ENCODE measurements around the gene TSFM. TPM values are rescaled to one million over a fixed set of nuclear protein-coding genes. Genes with fewer than 3 reads are reported as not detected.

The TSFM gene
- total and polyA plus RNA-seq, 2 of the 13 experiments (the other 11 are each of a cell fraction or from before 2014, with no cell fraction given): 29.8 to 68.3 TPM

DNA sequence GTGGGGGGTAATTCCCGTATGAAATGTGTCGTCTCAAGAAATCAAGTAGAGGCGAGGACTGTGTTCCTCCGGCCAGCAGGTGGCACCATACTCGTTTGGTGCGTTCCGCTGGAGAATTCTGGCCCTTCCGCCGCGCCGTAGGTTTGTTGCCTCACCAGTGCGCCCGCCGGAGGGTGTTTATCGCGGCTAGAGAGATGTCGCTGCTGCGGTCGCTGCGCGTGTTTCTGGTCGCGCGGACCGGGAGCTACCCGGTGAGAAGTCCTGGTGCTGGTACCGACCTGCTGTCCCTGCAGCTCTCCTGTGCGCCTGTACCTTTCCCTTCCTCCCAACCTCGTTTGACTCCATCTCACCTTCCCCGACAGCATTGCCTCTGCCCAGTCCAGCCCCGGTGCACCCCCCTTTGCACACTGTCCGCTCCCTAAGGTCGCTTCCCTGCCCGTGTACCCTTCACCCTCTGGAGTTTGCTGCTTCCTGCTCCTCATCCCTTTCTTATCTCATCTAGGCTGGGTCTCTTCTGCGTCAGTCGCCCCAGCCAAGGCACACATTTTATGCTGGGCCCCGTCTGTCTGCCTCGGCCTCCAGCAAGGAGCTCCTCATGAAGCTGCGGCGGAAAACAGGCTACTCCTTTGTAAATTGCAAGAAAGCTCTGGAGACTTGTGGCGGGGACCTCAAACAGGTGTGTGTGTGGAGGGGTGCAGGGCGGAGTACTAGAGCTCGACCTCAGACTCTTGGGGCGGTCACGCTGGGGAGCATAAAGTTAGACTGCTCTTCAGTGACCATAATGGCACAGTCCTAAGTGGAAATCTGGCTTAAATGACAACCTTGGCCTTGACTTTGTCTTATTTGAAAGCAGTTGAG, at the start of gene TSFM (continued):
- TF ChIP-seq, protein P1, sequence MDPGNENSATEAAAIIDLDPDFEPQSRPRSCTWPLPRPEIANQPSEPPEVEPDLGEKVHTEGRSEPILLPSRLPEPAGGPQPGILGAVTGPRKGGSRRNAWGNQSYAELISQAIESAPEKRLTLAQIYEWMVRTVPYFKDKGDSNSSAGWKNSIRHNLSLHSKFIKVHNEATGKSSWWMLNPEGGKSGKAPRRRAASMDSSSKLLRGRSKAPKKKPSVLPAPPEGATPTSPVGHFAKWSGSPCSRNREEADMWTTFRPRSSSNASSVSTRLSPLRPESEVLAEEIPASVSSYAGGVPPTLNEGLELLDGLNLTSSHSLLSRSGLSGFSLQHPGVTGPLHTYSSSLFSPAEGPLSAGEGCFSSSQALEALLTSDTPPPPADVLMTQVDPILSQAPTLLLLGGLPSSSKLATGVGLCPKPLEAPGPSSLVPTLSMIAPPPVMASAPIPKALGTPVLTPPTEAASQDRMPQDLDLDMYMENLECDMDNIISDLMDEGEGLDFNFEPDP (CRISPR knock-in tag; conservative IDR thresholded peaks at IDR 0.05): no peak
- no peak for TF ChIP-seq ZFP41 (CRISPR knock-in tag; IDR thresholded peaks at IDR 0.05; ENCODE audit: borderline replicate concordance)
- TF ChIP-seq ZBTB3 (CRISPR knock-in tag; IDR thresholded peaks at IDR 0.05; ENCODE audit: borderline replicate concordance, low read depth): no peak
- no peak for TF ChIP-seq EZH2 (conservative IDR thresholded peaks at IDR 0.05; ENCODE audit: low read depth, low read length)
- TF ChIP-seq ZBTB2 (CRISPR knock-in tag; IDR thresholded peaks at IDR 0.05; ENCODE audit: low read depth): no peak
- peak; percentile 83 for TF ChIP-seq MED1 (CRISPR knock-in tag; IDR thresholded peaks at IDR 0.05)
- TF ChIP-seq ZNF501 (CRISPR knock-in tag; IDR thresholded peaks at IDR 0.05): peak; percentile 67
- TF ChIP-seq NFE2L2 (IDR thresholded peaks at IDR 0.05; ENCODE audit: low read length): no peak
- TF ChIP-seq ZIK1 (CRISPR knock-in tag; IDR thresholded peaks at IDR 0.05; ENCODE audit: borderline replicate concordance, low read depth): no peak
- TF ChIP-seq ZFP91 (CRISPR knock-in tag; IDR thresholded peaks at IDR 0.05; ENCODE audit: borderline replicate concordance): peak; percentile 98
- peak; percentile 70; the same call in 1 of the 2 replicates for TF ChIP-seq RFXANK (CRISPR knock-in tag; IDR thresholded peaks at IDR 0.05)
- TF ChIP-seq ZNF710 (CRISPR knock-in tag; IDR thresholded peaks at IDR 0.05; ENCODE audit: borderline replicate concordance): peak; percentile 64
- peak; percentile 35; the same call in 1 of the 2 replicates for TF ChIP-seq PAXIP1 (CRISPR knock-in tag; conservative IDR thresholded peaks at IDR 0.05)
- TF ChIP-seq, protein P2, sequence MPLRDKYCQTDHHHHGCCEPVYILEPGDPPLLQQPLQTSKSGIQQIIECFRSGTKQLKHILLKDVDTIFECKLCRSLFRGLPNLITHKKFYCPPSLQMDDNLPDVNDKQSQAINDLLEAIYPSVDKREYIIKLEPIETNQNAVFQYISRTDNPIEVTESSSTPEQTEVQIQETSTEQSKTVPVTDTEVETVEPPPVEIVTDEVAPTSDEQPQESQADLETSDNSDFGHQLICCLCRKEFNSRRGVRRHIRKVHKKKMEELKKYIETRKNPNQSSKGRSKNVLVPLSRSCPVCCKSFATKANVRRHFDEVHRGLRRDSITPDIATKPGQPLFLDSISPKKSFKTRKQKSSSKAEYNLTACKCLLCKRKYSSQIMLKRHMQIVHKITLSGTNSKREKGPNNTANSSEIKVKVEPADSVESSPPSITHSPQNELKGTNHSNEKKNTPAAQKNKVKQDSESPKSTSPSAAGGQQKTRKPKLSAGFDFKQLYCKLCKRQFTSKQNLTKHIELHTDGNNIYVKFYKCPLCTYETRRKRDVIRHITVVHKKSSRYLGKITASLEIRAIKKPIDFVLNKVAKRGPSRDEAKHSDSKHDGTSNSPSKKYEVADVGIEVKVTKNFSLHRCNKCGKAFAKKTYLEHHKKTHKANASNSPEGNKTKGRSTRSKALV (CRISPR knock-in tag; IDR thresholded peaks at IDR 0.05): peak; percentile 85; the same call in 1 of the 2 replicates
- TF ChIP-seq ZNF782 (CRISPR knock-in tag; IDR thresholded peaks at IDR 0.05; ENCODE audit: borderline replicate concordance): peak; percentile 59; the same call in 1 of the 2 replicates
